Measurements from ENCODE around the gene TPRN. TPM values are rescaled to one million over a fixed set of nuclear protein-coding genes. Genes with fewer than 3 reads are reported as not detected.

Gene TPRN
- total RNA-seq, 5 donors from 2014 or later (not counting 1 experiment from before 2014, with no cell fraction given), result 5.8 to 12.8 (median 12.1) TPM

GRCh38 chr9:137152844-137153405, 47.6 kb downstream of the TPRN start:
- peaks cover 13 to 26% of the 10 kb centered on the region in 2 donors for H3K27me3 Mint-ChIP-seq
- no peaks in the 10 kb centered on the region for H3K9me3 Mint-ChIP-seq
- no peak for ATAC-seq (replicated peaks in 1 of 4)
- H3K36me3 Mint-ChIP-seq, result no peaks in the 10 kb centered on the region
- Histone ChIP-seq H3K27me3 (replicated peaks in 1 of 2; ENCODE audit: control insufficient read depth in 2 of 2, extremely low read depth in 1 of 2, insufficient read depth in 2 of 2, low read length in 1 of 2) (peaks cover 4 to 63% of the 10 kb centered on the region in 2 experiments), H3K4me3 (ENCODE audit: control insufficient read depth in 1 of 2, extremely low read depth in 1 of 2, low read length in 1 of 2) (no peak overlapping the region), H3K9me3 (no peaks in the 10 kb centered on the region), H3K36me3 (ENCODE audit: control insufficient read depth in 2 of 2, extremely low read depth in 1 of 2, insufficient read depth in 1 of 2, low read length in 1 of 2) (no peaks in the 10 kb centered on the region), H3K4me1 (ENCODE audit: control insufficient read depth in 1 of 2, extremely low read depth in 1 of 2, insufficient read depth in 2 of 2, low read length in 2 of 2) (peaks cover 0 to 27% of the 10 kb centered on the region in 2 experiments), H3K27ac (ENCODE audit: low read length) (no peak overlapping the region)
- CTCF ChIA-PET, result no interaction called here
- POLR2A ChIA-PET, result no interaction called here
- no peak overlapping the region for H3K27ac Mint-ChIP-seq
- 90% methylated on average over 7 of the region's 7 CpGs for WGBS (ENCODE audit: insufficient coverage)
- peaks cover 2 to 13% (median 7%) of the 10 kb centered on the region in 3 donors for H3K4me1 Mint-ChIP-seq
- DNase-seq, result no peak
- no peak overlapping the region for H3K4me3 Mint-ChIP-seq

- Histone ChIP-seq H3K4me3 (ENCODE audit: control insufficient read depth in 1 of 2, extremely low read depth in 1 of 2, low read length in 1 of 2) (no peak overlapping the region), H3K27ac (ENCODE audit: low read length) (no peak overlapping the region), H3K27me3 (replicated peaks in 1 of 2; ENCODE audit: control insufficient read depth in 2 of 2, extremely low read depth in 1 of 2, insufficient read depth in 2 of 2, low read length in 1 of 2) (peaks cover 0 to 59% of the 10 kb centered on the region in 2 experiments), H3K36me3 (ENCODE audit: control insufficient read depth in 2 of 2, extremely low read depth in 1 of 2, insufficient read depth in 1 of 2, low read length in 1 of 2) (no peaks in the 10 kb centered on the region), H3K4me1 (ENCODE audit: control insufficient read depth in 1 of 2, extremely low read depth in 1 of 2, insufficient read depth in 2 of 2, low read length in 2 of 2) (peaks cover 0 to 7% of the 10 kb centered on the region in 2 experiments), H3K9me3 (no peaks in the 10 kb centered on the region)
- H3K4me1 Mint-ChIP-seq, result peaks cover 0 to 2% (median 0%) of the 10 kb centered on the region in 3 donors
- POLR2A ChIA-PET, result interaction anchor here in 1 of 2 donors (1.0 to 1.1 kb wide), 2 partner anchors 18 to 20 kb away, joined by 7 to 15 read pairs; no protein-coding TSS in a partner anchor
- no peaks in the 10 kb centered on the region for H3K36me3 Mint-ChIP-seq
- 23% methylated on average over 13 of the region's 34 CpGs for WGBS (ENCODE audit: insufficient coverage)
- H3K27ac Mint-ChIP-seq, result no peak overlapping the region
- no peak overlapping the region for H3K4me3 Mint-ChIP-seq
- CTCF ChIA-PET, result interaction anchor here (0.6 to 0.7 kb wide), 5 partner anchors 21 to 468 kb away, joined by 3 to 5 read pairs (median 3); partner anchors contain the start of genes EHMT1 (in 1 of the 2) and MAN1B1 (in 1 of the 2)
- no peaks in the 10 kb centered on the region for H3K9me3 Mint-ChIP-seq
- ATAC-seq (replicated peaks in 1 of 4), result peak in 3 of 4 experiments; percentile 31 to 44 (median 38)
- DNase-seq, result peak in 1 of 35 experiments; percentile 61
- H3K27me3 Mint-ChIP-seq, result peaks cover 9 to 18% of the 10 kb centered on the region in 2 donors
Measured at GRCh38 chr9:137150617-137151457, 49.7 kb downstream of the TPRN start.

- ChIA-PET CTCF (interaction anchor here in 1 of 2 donors (0.7 kb wide), 1 partner anchor 20 kb away, joined by 5 read pairs; no protein-coding TSS in a partner anchor), POLR2A (interaction anchor here in 1 of 2 donors (1.0 kb wide), 1 partner anchor 21 kb away, joined by 15 read pairs; no protein-coding TSS in a partner anchor)
- WGBS (ENCODE audit: insufficient coverage), result 71% methylated on average over 4 of the region's 20 CpGs
- Mint-ChIP-seq H3K36me3 (no peaks in the 10 kb centered on the region), H3K4me3 (no peak overlapping the region), H3K27me3 (peaks cover 7 to 12% of the 10 kb centered on the region in 2 donors), H3K27ac (no peak overlapping the region), H3K4me1 (peaks cover 0 to 2% (median 0%) of the 10 kb centered on the region in 3 donors), H3K9me3 (no peaks in the 10 kb centered on the region)
- no peak for ATAC-seq (replicated peaks in 1 of 4)
- no peak overlapping the region for H3K4me3 ChIP-seq (ENCODE audit: control insufficient read depth in 1 of 2, extremely low read depth in 1 of 2, low read length in 1 of 2)
- H3K27ac ChIP-seq (ENCODE audit: low read length), result no peak overlapping the region
- H3K36me3 ChIP-seq (ENCODE audit: control insufficient read depth in 2 of 2, extremely low read depth in 1 of 2, insufficient read depth in 1 of 2, low read length in 1 of 2), result no peaks in the 10 kb centered on the region
- no peak for DNase-seq
- H3K9me3 ChIP-seq, result no peaks in the 10 kb centered on the region
- peaks cover 0 to 6% of the 10 kb centered on the region in 2 experiments for H3K4me1 ChIP-seq (ENCODE audit: control insufficient read depth in 1 of 2, extremely low read depth in 1 of 2, insufficient read depth in 2 of 2, low read length in 2 of 2)
- H3K27me3 ChIP-seq (replicated peaks in 1 of 2; ENCODE audit: control insufficient read depth in 2 of 2, extremely low read depth in 1 of 2, insufficient read depth in 2 of 2, low read length in 1 of 2), result peaks cover 0 to 55% of the 10 kb centered on the region in 2 experiments
Measured at GRCh38 chr9:137149942-137150616, 50.5 kb downstream of the TPRN start.

- Mint-ChIP-seq H3K27ac (no peak overlapping the region), H3K27me3 (peaks cover 3 to 7% of the 10 kb centered on the region in 2 donors), H3K4me1 (peaks cover 0 to 2% (median 0%) of the 10 kb centered on the region in 3 donors), H3K36me3 (no peaks in the 10 kb centered on the region), H3K4me3 (no peak overlapping the region), H3K9me3 (no peaks in the 10 kb centered on the region)
- DNase-seq (no peak), ATAC-seq (replicated peaks in 1 of 4) (no peak)
- peaks cover 0 to 51% of the 10 kb centered on the region in 2 experiments for H3K27me3 ChIP-seq (replicated peaks in 1 of 2; ENCODE audit: control insufficient read depth in 2 of 2, extremely low read depth in 1 of 2, insufficient read depth in 2 of 2, low read length in 1 of 2)
- 80% methylated on average over 3 of the region's 5 CpGs for WGBS (ENCODE audit: insufficient coverage)
- POLR2A ChIA-PET, result no interaction called here
- no peaks in the 10 kb centered on the region for H3K36me3 ChIP-seq (ENCODE audit: control insufficient read depth in 2 of 2, extremely low read depth in 1 of 2, insufficient read depth in 1 of 2, low read length in 1 of 2)
- peaks cover 0 to 6% of the 10 kb centered on the region in 2 experiments for H3K4me1 ChIP-seq (ENCODE audit: control insufficient read depth in 1 of 2, extremely low read depth in 1 of 2, insufficient read depth in 2 of 2, low read length in 2 of 2)
- no peak overlapping the region for H3K27ac ChIP-seq (ENCODE audit: low read length)
- H3K9me3 ChIP-seq, result no peaks in the 10 kb centered on the region
- H3K4me3 ChIP-seq (ENCODE audit: control insufficient read depth in 1 of 2, extremely low read depth in 1 of 2, low read length in 1 of 2), result no peak overlapping the region
- CTCF ChIA-PET, result no interaction called here
Measured at GRCh38 chr9:137149363-137149762, 51.2 kb downstream of the TPRN start.

DNA sequence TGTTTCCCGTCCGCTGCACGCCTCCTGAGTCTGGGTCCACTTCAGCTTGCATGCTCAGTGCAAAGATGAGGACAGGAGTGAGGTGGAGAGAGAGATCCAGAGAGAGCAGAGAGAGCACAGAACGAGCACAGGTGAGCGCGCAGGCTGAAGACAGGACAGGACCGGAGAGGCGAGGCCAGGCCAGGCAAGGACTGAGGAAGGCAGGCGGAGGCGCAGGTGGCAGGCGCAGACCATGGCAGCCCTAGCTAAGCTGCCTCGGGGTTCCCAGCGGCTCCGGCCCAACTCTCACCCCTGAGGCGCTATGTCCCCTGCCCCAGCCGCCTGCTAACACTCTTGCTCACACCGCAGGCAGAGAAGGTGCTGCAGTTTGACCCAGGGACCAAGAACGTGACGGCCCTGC, 51.9 kb downstream of the TPRN start:
- Mint-ChIP-seq H3K4me1 (peaks cover 0 to 2% (median 0%) of the 10 kb centered on the region in 3 donors), H3K27ac (no peak overlapping the region), H3K36me3 (no peaks in the 10 kb centered on the region), H3K9me3 (no peaks in the 10 kb centered on the region), H3K4me3 (no peak overlapping the region), H3K27me3 (peaks cover 3 to 13% of the 10 kb centered on the region in 2 donors)
- Histone ChIP-seq H3K27ac (ENCODE audit: low read length) (no peak overlapping the region), H3K9me3 (no peaks in the 10 kb centered on the region), H3K4me3 (ENCODE audit: control insufficient read depth in 1 of 2, extremely low read depth in 1 of 2, low read length in 1 of 2) (no peak overlapping the region), H3K27me3 (replicated peaks in 1 of 2; ENCODE audit: control insufficient read depth in 2 of 2, extremely low read depth in 1 of 2, insufficient read depth in 2 of 2, low read length in 1 of 2) (peaks cover 0 to 53% of the 10 kb centered on the region in 2 experiments), H3K4me1 (ENCODE audit: control insufficient read depth in 1 of 2, extremely low read depth in 1 of 2, insufficient read depth in 2 of 2, low read length in 2 of 2) (peaks cover 0 to 6% of the 10 kb centered on the region in 2 experiments), H3K36me3 (ENCODE audit: control insufficient read depth in 2 of 2, extremely low read depth in 1 of 2, insufficient read depth in 1 of 2, low read length in 1 of 2) (no peaks in the 10 kb centered on the region)
- CTCF ChIA-PET, result no interaction called here
- ATAC-seq (replicated peaks in 1 of 4), result no peak
- no peak for DNase-seq
- WGBS (ENCODE audit: insufficient coverage), result 85% methylated on average over 17 of the region's 19 CpGs
- POLR2A ChIA-PET, result no interaction called here

DNA sequence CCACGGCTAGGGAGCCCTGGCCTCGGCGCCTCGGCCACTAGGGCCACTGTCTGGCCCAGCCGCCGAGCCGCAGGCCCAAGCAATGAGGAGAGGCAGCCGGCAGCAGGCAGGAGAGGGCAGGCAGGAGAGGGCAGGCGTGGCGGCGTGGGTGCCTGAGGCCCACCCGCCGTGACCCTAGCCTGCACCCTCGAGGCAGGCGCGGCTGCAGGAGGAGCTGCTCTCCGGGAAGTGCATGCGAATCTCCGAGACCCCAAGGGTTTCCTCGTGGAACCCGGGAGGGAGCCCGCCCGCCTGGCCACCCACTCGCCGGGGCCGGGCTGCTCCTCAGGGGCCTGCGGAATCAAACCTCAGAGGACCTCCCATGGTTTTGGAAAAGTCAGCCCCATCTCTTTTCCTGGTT, 52.3 kb downstream of the TPRN start:
- Mint-ChIP-seq H3K36me3 (no peaks in the 10 kb centered on the region), H3K27ac (no peak overlapping the region), H3K27me3 (peaks cover 3 to 17% of the 10 kb centered on the region in 2 donors), H3K4me3 (no peak overlapping the region), H3K4me1 (peaks cover 0 to 2% (median 0%) of the 10 kb centered on the region in 3 donors), H3K9me3 (no peaks in the 10 kb centered on the region)
- no peaks in the 10 kb centered on the region for H3K36me3 ChIP-seq (ENCODE audit: control insufficient read depth in 2 of 2, extremely low read depth in 1 of 2, insufficient read depth in 1 of 2, low read length in 1 of 2)
- WGBS (ENCODE audit: insufficient coverage), result 78% methylated on average over 22 of the region's 27 CpGs
- ChIA-PET CTCF (no interaction called here), POLR2A (no interaction called here)
- peaks cover 0 to 55% of the 10 kb centered on the region in 2 experiments for H3K27me3 ChIP-seq (replicated peaks in 1 of 2; ENCODE audit: control insufficient read depth in 2 of 2, extremely low read depth in 1 of 2, insufficient read depth in 2 of 2, low read length in 1 of 2)
- H3K27ac ChIP-seq (ENCODE audit: low read length), result no peak overlapping the region
- no peaks in the 10 kb centered on the region for H3K9me3 ChIP-seq
- no peak overlapping the region for H3K4me3 ChIP-seq (ENCODE audit: control insufficient read depth in 1 of 2, extremely low read depth in 1 of 2, low read length in 1 of 2)
- DNase-seq (no peak), ATAC-seq (replicated peaks in 1 of 4) (no peak)
- peaks cover 0 to 6% of the 10 kb centered on the region in 2 experiments for H3K4me1 ChIP-seq (ENCODE audit: control insufficient read depth in 1 of 2, extremely low read depth in 1 of 2, insufficient read depth in 2 of 2, low read length in 2 of 2)

All from T-cell (primary cell).